B cell (primary cell): ENCODE data around the gene BTRC.

Experiments used
- EZH2 ChIP-seq: IDR thresholded peaks from 2 replicates; pipeline ENCODE4 v1.6.1; 2012; ENCODE audit warnings: borderline replicate concordance, low read depth, mild to moderate bottlenecking, moderate library complexity, low read length; ENCODE audit not compliant: insufficient read depth, poor library complexity, severe bottlenecking
- TF ChIP-seq, protein P1 (sequence below): fragments of 200-600 bp; IDR thresholded peaks from one replicate; pipeline ENCODE4 v1.8.0; 2022; ENCODE audit warnings: antibody characterized with exemption, mild to moderate bottlenecking

DNA sequence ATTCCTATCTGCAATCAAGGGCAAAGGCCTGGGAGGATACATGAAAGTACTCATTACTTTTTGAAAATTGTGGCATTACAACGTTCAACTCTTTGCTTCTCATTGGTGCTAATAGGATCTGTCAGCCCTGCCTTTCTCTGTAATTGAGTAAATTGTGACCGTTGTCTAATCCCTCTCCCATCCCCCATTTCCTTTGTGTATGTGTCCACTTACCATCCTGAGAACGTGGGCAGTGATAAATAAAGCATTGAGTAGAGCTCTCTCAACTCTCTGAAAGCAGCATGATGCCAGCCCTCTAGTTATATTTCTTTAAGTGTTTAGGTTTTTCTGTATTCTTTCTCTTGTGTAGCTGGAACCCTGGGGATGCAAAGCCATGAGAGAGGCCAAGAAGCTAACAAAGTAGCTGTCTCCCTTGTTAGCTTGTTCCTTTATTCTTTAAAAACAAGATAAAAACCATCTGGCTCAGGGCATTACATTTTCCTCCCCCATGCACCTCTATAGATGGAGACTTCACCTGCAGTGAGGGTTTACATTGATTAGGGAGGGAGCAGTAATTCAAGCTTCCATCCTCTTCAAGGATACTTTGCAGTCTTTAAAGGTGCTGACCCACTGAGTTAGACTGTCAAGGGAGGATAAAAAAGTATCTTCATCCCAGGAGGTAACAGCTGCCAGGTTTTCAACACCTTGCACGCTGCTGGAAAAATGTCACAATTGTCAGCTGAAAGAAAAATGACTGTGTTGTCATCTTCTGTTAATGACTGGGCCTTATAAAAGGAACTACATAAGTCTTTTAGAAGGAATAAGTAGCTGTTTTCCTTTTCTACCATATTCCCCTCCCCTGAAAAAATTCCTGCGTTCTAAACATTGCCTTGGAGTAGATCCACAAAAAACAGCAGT lies 112.3 kb downstream of the BTRC start:
- TF ChIP-seq, protein P1, sequence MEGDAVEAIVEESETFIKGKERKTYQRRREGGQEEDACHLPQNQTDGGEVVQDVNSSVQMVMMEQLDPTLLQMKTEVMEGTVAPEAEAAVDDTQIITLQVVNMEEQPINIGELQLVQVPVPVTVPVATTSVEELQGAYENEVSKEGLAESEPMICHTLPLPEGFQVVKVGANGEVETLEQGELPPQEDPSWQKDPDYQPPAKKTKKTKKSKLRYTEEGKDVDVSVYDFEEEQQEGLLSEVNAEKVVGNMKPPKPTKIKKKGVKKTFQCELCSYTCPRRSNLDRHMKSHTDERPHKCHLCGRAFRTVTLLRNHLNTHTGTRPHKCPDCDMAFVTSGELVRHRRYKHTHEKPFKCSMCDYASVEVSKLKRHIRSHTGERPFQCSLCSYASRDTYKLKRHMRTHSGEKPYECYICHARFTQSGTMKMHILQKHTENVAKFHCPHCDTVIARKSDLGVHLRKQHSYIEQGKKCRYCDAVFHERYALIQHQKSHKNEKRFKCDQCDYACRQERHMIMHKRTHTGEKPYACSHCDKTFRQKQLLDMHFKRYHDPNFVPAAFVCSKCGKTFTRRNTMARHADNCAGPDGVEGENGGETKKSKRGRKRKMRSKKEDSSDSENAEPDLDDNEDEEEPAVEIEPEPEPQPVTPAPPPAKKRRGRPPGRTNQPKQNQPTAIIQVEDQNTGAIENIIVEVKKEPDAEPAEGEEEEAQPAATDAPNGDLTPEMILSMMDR, result no peak
- no peak for TF ChIP-seq EZH2
